CD4-positive, alpha-beta T cell treated with Interleukin-1 beta for 1 hour (primary cell): Measurements from ENCODE around the gene MS4A10.
"Not testable (repeated sequence)": the region's sequence is repeated elsewhere in the genome, so short reads cannot be mapped to it uniquely, and the experiment has no call there.

ENCODE experiments used
- DNase-seq, 2 donors: peaks; one replicate each; pipeline ENCODE4 v3.0.0-alpha.2; 2020 to 2022

Gene MS4A10

DNA sequence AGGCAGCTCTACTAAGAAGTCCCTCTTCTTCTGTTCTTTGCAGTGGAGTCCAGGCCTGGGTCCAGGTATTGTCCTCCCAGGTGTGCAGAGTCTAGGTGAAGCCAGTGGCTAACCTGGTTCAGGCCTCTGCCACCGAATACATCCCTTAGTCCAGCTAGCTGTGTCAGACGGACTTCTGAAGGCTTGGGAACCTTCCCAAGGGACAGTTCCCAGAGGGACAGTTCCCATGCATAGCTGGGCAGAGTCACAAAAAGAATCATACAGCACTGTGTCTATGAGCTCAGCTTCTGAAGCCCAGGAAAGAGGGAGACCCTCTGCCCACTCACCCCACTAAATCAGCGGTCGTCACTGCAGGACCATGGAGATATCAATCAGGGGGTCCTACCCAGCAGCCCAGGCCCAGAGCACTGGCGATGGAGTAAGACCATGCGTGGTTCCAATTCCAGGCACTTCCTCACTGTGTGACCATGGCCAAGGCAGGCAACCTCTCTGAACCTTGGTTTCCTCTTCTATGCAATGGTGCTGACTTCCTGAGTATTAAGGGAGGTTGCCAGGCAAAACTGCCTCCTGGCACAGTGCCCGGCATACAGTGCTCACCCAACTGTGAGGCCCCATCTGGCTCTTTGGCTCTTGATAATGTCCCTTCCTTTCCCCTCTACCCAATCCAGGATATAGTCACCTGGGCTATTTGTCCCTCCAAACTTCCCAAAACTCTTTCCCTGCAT, 3.4 kb downstream of the MS4A10 start:
- DNase-seq: no peak

DNA sequence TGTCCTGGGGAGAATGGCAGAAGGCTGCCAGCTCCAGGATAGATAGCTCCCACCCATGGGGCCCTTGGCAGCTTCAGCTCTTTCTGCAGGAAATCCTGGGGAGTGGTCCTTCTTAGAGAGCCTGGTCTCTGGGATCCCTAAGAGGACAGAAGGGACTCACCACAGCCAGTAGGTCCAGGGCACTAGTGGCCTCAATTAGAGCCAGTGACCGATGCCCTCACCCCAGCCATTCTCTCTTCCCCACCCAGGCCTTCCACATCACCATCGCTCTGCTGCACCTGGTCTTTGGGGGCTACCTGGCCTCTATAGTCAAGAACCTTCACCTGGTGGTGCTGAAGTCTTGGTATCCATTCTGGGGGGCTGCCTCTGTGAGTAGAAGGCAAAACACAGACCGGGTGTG, 5.6 kb downstream of the MS4A10 start:
- no peak for DNase-seq

DNA sequence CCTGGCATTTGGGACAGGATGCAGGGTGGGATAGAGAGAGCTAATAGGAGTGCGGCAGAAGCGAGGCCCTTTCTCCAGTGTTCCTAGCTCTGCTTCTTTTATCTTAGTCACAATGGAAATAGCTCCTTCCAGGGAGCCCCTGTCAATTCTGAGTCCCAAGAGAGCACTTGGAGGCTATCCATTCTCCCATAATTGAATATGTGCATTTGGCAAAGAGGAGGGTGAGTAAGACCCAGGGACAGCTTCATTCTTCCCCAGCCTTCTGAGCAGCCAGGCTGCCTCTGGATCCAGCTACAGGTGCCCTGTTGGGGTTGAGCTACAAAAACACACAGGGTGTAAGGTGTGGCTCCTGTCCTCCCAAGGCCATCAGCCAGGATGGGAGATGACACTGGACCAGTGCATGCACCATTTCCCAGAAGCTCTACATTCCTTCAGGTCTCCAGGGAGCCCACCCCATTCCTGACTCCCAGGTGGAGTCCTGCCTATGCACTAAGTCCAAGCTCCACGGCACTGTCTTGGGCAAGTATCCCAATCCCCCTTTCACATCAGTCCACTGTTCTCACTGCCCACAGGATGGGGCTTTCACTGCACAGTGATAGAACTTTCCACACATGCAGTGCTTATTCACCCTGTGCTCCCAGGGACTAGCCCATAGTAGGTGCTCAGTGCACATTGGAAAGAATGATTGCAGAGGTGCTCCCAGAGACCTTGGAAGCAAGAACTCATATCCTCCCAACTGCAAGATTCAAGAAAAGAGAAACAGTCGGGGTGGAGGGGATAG, 6.2 kb downstream of the MS4A10 start:
- DNase-seq: no peak

DNA sequence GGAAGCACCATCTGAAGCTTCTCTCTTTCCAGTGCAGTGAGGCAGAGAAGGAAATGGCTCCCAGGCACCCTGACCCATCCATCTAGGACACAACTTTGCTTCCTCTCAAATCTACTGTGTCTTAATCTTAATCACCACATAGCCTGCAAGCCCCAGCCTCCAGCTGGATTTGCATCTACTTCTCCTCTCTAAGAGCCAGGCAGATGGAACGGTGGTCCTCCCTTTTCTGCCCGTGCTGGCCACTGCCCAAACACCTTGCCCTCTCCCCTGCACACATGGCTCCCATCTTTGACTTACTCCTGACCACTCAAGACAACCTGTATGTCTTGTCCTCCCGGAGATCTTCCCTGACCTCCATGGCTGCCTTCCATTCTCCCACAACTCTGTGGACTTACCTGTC, 7.4 kb downstream of the MS4A10 start:
- no peak for DNase-seq

DNA sequence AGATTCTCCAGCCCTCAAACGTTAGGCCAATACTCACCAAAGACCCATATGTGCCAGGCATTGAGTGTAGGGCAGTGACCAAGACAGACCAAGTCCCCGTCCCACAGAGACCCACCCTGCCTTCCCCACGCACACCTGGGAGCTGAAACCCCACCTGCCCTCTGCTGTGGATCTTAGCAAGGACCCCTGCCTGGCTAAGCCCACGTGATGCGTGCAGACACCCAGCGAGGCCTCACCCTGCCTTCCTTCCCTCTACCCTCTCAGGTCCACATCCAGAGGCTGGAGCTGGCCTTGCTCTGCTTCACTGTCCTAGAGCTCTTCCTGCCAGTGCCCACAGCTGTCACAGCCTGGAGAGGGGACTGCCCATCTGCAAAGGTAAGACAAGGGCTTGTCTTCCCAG, 10.2 kb downstream of the MS4A10 start:
- DNase-seq: no peak

DNA sequence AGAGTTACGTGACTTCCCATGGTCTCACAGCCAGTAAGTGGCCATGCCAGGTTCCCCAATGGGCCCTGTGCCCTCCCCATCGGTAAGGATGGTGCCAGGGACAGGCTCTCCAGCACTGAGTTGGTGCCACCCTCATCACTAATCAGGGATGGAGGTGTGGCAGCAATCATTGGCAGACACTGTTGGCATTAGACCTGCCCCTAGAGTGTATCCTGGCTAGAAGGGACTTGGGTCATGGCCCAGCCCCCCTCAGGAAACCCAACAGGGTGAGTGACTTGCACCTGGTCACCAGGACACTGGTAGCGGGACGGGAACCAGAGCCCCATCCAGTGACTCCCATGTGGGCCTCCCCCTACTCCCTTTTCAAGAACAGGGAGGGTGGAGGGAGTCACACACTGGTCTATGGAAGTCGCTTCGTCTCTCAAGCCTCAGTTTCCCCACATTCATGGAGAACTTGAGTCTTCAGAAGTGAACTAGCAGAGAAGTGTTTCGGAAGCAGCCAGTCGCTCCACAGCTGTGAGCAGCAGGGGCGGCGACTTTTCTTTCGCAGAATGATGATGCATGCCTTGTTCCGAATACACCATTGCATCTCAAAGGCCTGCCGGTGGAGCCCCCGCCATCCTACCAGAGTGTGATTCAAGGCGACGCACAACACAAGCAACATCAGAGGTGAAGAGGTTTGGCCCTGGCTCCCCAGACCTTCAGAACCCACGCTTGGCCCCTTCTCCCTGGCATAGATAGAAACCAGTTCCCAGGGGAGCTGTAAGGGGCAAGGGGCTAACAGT, 12.9 kb downstream of the MS4A10 start:
- no peak for DNase-seq

DNA sequence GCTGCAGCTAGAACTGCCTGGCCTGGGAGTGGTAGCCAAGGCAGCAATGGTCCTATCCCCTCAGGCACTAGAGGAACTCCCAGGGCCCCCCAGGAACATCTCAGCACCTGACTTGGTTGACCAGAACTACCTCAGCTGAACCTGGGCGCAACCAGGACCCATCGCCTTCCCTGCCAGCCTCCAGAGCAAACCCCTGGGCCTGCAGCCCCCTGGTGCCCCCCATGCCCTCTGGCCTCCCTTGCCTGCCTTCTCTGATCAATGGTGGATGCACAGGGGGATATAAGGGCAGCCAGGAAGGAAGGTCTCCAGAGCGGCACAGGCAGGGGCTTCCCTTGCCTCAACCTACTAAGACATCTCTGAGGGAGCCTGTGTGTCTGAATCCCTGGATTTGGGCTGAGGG, 13.5 kb downstream of the MS4A10 start:
- DNase-seq: no peak

DNA sequence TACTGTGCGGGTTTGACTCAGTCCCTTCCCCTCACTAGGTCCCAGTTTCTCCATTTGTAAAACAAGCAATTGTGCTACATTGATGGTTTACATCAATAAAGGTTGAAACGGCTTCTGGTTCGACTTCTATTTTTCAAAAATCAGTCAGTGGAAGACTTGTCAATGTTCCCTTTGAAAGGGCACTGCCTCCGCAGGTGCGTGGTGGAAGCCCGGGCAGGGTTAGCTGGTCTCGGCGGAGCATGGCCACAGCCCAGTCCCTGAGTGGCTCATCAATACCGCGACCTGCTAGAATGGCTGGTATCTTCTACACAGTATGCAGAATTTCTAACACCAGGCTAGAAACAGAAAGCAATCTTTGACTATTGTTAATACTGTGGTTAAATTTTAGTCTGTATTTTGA, 16.1 kb downstream of the MS4A10 start:
- no peak for DNase-seq

DNA sequence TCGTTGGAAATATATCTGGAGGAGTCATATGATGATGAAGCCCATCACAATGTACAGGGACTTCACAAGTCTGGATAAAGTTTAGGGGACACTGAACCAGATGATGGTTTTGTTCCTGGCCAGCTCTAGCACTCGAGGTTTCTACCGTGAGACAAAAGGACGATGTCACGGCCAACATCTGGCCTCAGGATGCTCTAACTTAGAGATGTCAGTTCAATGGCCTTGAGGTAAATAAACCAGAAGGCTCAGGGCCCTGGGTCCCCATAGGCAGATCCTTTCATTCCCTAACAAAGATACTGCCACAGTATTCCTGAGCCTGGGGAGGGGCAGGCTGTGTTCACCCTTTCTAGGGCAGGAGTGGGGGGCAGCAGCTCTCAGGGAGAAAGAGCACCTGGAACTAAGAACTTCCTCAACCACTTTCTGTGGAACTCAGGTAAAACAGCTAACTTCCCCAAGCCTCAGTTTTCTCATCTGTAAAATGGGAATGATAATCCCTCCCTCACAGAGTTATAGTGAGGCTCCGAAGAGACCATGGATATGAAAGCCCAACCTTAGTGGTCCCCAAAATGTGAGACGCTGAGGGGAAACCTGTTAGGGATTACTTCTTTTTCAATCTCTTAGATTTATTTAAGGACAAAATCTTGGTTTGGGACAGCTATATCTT, 18.3 kb downstream of the MS4A10 start:
- no peak for DNase-seq

DNA sequence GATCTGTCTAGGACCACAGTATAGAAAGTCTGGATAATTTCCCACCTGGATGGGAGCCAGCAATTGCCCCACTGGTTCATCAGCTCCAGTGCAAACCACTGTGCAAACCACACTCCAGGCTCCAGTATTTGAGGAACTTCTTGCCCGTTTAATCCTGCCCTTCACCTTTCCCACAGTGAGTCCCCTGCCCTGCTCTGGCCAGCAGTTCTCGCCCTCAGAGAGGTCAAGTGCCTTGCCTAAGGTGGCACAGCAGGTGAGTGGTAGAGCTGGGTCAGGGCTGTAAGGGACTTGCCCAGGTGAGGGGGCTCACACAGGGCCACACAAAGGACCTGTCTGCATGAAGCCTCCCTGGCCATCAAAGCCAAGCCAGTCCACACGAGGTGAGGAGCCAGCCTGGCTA, 24.1 kb downstream of the MS4A10 start:
- DNase-seq: no peak

DNA sequence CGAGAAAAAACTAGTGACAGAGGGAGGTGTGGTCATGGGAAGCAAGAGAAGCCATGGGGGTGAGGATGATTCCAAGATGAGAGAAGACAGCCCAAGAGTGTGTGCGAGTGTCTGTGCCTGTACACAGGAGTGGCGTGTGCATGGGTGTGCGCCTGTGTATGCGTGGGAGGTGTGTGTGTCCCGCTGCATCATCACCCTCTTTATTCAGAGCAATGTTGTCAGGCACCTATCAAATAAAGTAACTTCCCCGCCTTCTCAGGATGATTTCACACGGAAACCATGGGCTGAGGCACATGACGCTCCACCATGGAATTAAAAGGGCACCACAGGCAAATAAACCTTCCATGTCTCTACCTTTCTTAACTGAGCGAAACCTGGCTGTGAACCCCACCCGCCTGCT, 24.6 kb downstream of the MS4A10 start:
- DNase-seq: no peak

DNA sequence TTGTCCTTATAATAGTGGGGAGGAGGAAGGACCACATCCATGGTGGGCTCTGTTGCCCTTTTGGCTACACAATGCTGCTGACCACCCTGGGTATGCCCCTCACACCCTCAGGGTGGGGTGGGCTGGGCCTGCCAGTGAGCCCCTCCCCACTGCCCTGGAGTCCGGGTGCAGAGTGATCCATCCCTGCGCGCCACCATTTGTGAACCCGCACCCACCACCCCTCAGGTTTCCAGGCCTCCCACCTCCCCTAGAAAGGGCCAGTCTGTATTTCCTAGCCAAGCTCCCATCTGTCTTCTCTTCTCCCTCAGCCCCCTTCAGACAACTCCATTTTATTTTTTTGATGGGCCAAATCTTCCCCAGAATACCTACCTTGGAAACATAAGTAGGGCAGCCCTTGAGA, 25.0 kb downstream of the MS4A10 start:
- no peak for DNase-seq

DNA sequence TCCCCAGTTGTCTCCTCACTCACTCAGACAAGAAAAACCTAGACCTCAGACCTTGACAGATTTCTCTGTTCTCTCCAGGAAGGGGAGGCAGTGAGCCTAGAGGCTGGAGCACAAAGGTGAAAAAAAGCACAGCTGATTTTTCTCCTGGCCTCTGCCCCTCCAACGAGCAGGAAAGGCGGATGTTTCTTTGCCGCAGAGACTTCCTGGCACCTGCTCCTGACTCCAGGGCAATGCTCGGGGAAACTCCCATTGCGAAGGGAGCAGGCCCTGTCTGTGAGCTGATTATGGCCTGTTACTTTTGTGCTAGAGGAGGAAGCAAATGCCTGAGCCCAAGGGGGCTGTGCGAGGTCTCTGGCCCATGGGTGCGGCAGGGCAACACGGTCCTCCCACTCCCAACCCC, 25.4 kb downstream of the MS4A10 start:
- no peak for DNase-seq

DNA sequence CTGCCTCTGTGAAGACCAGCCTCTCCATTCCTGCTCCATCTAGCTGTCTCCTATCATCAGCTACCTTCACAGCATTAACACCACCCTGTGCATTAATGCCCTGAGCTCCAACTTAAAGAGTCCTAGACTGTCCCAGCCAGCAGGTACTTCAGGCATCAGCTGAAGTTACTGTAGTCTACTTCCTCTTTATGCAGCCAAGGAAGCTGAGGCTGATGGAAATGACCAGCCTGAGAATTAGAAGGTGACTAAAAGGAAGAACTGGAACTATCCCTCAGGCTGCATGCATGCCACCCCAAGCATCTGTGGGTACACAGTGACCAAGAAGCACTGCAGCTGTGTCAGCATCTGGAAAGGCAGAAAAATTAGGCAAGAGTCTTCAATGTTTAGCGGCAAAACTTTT, 28.2 kb downstream of the MS4A10 start:
- no peak for DNase-seq

DNA sequence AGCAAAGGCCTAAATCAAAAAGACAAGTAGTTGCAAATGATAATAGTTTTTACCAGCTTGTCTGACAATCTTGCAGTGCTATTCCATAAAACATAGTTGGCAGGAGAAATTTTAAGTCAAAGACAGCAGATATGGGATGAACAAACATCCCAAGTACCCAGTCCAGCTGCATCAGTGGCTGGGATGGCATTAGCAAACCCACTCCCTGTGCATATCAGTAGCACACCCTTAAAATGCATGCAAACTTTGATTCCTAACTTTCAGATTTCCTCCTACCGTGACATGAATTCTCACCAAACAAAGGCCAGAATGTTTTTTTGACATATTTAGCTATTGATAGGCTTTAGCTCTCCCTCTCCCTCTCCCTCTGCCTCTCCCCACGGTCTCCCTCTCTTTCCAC, 29.0 kb downstream of the MS4A10 start:
- DNase-seq: no peak

DNA sequence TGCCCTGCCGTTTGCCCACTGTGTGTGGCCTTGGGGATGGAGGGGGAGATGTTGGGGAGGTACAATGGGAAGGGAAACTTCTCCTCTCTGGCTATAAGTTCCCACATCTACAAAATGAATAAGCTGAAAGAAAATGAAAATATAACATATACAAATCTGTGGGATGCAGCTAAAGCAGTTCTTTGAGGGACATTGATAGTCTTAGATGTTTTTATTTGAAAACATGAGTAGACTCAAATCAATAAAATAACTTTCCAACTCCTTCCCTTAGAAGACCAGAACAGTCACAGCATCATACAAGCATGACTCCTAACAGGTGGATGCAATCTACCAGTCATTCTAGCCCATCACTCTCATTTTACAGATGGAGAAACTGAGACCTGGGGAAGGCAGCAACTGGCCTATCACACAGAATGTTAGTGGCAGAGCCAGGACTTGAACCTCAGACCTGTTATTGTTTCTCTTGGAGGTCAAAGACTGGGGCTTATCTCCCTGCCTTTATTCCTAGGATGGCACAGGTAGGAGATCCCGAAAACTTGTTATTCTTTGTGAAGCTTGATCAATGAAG, 31.5 kb downstream of the MS4A10 start:
- no peak for DNase-seq

DNA sequence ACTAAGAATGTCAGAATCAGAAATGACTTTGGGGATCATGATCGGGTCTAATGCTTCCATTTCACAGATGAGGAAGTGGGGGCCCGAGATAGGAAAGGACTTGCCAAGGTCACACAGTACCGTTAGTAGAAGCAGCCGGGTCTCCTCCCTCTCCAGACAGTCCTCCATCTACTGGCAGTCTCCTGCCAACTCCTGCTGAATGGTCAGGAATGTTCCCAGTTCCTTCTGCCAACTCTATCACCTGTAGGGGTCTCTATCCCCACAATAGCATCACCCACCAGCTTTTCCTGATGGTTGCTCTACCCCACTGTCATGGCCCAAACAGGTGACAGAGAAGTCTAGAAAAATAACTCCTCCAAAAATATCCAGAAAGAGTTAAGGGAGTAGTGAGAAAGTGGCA, 32.9 kb downstream of the MS4A10 start:
- DNase-seq: no peak

DNA sequence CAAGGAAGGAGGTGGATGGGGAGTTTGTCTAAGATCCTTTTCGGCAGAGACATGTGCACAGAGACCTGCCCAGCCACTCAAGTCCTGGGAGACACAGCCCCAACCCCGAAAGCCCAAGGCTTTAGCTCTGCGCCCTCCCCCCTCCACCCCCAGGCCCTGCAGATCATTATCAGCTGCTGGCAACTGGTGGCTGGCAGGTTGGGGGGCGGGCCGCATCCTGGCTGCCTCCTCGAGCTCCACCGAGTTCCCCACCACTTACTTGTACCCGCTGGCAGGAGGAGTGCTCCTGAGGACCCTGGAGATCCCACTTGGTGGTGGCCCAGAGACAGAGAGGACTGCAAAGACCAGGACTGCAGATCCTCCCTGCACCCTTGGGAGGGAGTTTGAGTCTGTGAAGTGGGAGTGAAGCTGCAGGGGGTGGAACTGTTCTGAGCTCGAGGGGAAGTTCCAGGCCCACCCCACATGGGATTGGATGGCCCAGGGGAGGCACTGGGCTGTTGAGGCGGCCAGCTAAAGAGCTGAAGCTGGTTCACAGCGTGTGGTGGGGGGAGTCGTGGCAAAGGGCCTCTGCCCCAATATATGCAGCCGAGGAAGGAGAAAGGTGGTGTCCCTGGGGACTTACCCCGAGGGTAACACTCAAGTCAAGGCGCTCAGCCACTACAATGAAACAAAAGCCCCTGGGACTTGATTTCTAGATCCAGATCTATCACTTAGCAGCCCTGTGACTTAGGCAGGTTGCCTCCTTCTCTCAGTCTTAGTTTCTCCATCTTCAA, 36.9 kb downstream of the MS4A10 start:
- DNase-seq: no peak

DNA sequence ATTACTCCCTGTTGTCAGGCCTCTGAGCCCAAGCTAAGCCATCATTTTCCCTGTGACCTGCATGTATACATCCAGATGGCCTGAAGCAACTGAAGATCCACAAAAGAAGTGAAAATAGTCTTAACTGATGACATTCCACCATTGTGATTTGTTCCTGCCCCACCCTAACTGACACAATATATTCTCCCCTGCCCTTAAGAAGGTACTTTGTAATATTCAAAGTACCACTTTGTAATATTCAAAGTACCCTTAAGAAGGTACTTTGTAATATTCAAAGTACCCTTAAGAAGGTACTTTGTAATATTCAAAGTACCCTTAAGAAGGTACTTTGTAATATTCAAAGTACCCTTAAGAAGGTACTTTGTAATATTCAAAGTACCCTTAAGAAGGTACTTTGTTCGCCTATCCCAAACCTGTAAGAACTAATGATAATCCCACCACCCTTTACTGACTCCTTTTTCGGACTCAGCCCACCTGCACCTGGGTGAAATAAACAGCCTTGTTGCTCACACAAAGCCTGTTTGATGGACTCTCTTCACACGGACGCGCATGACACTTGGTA, 38.7 kb downstream of the MS4A10 start:
- DNase-seq: not testable (repeated sequence)

DNA sequence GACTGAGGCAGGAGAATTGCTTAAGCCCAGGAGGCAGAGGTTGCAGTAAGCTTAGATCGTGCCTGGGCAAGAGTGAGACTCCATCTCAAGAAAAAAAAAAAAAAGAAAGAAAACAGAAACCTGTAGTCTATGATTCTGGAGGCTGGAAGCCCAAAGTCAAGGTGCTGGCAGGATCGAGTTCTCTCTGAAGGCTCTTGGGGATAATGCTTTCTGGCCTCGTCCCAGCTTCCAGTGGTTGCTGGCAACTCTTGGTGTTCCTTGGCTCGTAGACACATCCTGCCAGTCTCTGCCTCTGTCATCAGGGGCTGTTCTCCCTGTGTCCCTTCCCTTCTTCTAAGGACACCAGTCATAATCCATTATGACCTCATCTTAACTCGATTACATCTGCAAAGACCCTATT, 40.0 kb downstream of the MS4A10 start:
- no peak for DNase-seq

DNA sequence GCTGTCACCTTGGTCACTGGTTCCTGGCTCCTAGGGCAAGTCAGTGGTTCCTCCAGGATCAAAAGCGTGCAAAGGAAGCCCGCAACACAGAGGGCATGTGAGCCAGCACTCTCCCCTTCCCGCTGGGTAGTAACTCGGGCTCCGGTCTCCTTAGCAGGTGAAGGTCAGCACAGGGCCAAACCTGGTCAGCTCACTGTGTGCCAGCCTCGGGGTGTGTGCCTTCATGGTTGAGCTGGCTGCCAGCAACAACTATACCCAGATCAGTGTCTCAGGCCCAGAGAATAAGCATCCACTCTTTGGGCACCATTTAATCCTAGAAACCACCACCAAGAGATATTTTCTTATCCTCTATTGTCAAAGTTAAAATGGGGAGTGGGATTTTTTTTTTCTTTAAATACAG, 40.7 kb downstream of the MS4A10 start:
- no peak for DNase-seq
